Body of pancreas (tissue), 4 donors: ENCODE measurements around the gene RHOJ. TPM values are rescaled to one million over a fixed set of nuclear protein-coding genes. Genes with fewer than 3 reads are reported as not detected.

Experiments used
- ATAC-seq: fragments of 150-250 bp; one replicate; pipeline ENCODE4 v1.9.1; 2016
- DNase-seq, 4 donors: peaks; one replicate each; pipeline ENCODE4 v3.0.0-alpha.2; 2019
- H3K27ac ChIP-seq, 4 donors: fragments of 200-600 bp; sonication (generic); 1 replicate in 3 of 4; 2 replicates in 1 of 4; pipeline versions ENCODE4 v1.5.1 to v1.6.1; 2016 to 2019; ENCODE audit warnings: mild to moderate bottlenecking in 1 of 4, mixed read lengths in 1 of 4, moderate library complexity in 1 of 4
- H3K27me3 ChIP-seq, 2 donors: fragments of 200-600 bp; sonication (generic); one replicate each; pipeline ENCODE4 v1.6.0; 2016; ENCODE audit warnings: mild to moderate bottlenecking in 1 of 2
- H3K36me3 ChIP-seq, 2 donors: fragments of 200-600 bp; sonication (generic); replicated peaks in 1 of 2; 2 replicates each; pipeline ENCODE4 v1.5.1; 2016; ENCODE audit warnings: low read depth in 2 of 2; ENCODE audit not compliant: insufficient read depth in 1 of 2
- H3K4me1 ChIP-seq: fragments of 200-600 bp; sonication (generic); one replicate; pipeline ENCODE4 v1.6.0; 2016
- H3K4me3 ChIP-seq, 2 donors: fragments of 200-600 bp; sonication (generic); 1 replicate in 1 of 2; 2 replicates in 1 of 2; pipeline ENCODE4 v1.5.1; 2016 to 2019
- H3K9me3 ChIP-seq, 3 donors: fragments of 200-600 bp; sonication (generic); 1 replicate in 2 of 3; 2 replicates in 1 of 3; pipeline ENCODE4 v1.5.1; 2016
- POLR2A ChIP-seq, 3 donors: fragments of 450-650 bp; IDR thresholded peaks; one replicate each; pipeline ENCODE4 v1.6.1; 2016; ENCODE audit warnings: antibody characterized with exemption in 3 of 3, mild to moderate bottlenecking in 2 of 3
- WGBS, 2 donors: methylation state at CpG; one replicate each; pipeline ENCODE4 v1.1.5; 2017; 5-methylcytosine and 5-hydroxymethylcytosine counted together
- intact Hi-C: fragments of 100-400 bp; cut with DNase I; formaldehyde crosslinking; loops from one replicate; pipeline ENCODE4 v1.15.1; 2023
- total RNA-seq, 2 donors: library from RNA; depleted of rRNA; stranded (reverse); fragments of >200 nt; gene quantifications; one replicate each; pipeline ENCODE4 v1.1.0, GENCODE V29; 2016
- TF ChIP-seq, protein P1 (sequence below), 7 experiments: fragments of 450-650 bp in 4 of 7; fragments of 200-600 bp in 3 of 7; sonication (generic) in 3 of 7; IDR thresholded peaks; one replicate each; pipeline ENCODE4 v1.5.1; 2016 to 2019; ENCODE audit warnings: antibody characterized with exemption in 7 of 7

RHOJ gene
- total RNA-seq, 2 donors from 2014 or later: 4.2 to 7.3 TPM

DNA sequence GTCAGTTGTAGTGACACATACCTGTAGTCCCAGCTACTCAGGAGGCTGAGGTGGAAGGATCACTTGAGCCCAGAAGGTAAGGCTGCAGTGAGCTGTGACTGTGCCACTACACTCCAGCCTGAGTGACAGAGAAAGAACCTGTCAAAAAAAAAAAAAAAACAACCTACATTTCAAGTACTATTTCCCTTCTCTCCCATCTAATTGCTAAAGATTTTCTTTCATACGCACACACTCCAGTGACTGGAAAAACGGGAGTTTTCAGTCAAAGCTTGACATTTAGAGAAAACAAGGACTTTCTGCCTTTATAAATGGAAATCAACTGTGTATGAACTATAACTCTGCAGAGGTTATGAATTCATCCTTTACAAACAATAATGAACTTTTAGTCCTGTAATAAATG is 88.6 kb downstream of the RHOJ start:
- Histone ChIP-seq H3K4me1 (no peaks in the 10 kb centered on the region), H3K4me3 (no peak overlapping the region), H3K36me3 (no peaks in the 10 kb centered on the region), H3K27ac (no peak overlapping the region), H3K9me3 (no peaks in the 10 kb centered on the region), H3K27me3 (no peaks in the 10 kb centered on the region)
- no peak for TF ChIP-seq POLR2A (IDR thresholded peaks at IDR 0.05)
- TF ChIP-seq, protein P1, sequence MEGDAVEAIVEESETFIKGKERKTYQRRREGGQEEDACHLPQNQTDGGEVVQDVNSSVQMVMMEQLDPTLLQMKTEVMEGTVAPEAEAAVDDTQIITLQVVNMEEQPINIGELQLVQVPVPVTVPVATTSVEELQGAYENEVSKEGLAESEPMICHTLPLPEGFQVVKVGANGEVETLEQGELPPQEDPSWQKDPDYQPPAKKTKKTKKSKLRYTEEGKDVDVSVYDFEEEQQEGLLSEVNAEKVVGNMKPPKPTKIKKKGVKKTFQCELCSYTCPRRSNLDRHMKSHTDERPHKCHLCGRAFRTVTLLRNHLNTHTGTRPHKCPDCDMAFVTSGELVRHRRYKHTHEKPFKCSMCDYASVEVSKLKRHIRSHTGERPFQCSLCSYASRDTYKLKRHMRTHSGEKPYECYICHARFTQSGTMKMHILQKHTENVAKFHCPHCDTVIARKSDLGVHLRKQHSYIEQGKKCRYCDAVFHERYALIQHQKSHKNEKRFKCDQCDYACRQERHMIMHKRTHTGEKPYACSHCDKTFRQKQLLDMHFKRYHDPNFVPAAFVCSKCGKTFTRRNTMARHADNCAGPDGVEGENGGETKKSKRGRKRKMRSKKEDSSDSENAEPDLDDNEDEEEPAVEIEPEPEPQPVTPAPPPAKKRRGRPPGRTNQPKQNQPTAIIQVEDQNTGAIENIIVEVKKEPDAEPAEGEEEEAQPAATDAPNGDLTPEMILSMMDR (IDR thresholded peaks at IDR 0.05): no peak
- DNase-seq (no peak), ATAC-seq (no peak)
- 86 to 88% methylated on average over 2 of the region's 2 CpGs for WGBS, 2 donors
- intact Hi-C loops: no loop called here

DNA sequence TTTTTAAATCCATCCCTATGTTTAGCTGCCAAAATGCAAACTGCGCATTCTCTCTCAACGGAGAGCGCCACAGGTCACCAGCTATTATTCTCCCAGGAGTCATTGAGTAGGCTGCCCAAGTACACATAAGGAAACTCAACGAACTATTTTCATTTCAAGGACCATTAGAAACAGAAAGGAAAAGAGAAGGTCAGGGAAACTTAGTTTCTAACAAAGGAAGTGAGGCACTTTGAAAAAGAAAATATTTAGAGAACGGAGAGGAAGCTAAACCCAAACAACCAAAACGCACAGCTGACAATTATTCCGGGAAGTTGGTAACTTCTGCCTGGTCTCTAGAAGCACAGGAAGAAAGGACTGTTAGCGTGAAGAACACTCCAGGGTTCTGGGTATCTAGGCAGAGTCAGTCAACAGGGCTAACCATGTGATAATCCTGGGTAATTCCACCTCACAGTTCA is 91.0 kb downstream of the RHOJ start:
- WGBS, 2 donors: 68 to 78% methylated on average over 8 of the region's 8 CpGs
- H3K4me3 ChIP-seq: no peak overlapping the region
- ATAC-seq: no peak

DNA sequence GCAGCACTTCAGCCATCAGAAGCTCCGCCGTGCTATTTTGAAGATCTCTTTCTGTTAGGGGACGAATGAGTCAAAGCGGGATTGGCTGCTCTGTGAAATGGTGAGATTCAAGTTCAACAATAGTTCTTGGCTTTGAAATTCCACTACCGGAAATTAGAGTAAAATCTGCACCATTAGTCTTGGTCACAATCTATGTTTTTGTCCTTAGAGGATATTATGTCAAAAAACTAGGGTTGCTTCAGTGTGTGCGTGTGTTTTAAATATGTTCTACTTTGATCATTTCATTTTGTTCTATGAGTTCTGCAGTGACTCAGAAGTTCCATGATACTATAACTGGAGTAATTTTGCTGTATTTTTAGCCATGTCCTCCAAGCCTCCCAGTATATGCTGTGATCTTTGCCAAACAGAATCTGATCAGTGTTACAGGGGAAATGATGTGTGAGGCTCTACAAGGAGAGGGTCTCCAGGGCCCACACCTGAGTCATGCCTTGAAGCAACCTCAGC is 91.9 kb downstream of the RHOJ start:
- peak overlapping the region in 2 of 4 donors; percentile 29 to 36 for H3K27ac ChIP-seq
- peak; percentile 18 for ATAC-seq

More for the DNA sequence above, 91.0 kb downstream of the RHOJ start:
- Histone ChIP-seq H3K27ac (peak overlapping the region in 2 of 4 donors; percentile 29 to 36), H3K36me3 (no peaks in the 10 kb centered on the region), H3K9me3 (no peaks in the 10 kb centered on the region), H3K4me1 (no peaks in the 10 kb centered on the region), H3K27me3 (no peaks in the 10 kb centered on the region)
- TF ChIP-seq POLR2A (IDR thresholded peaks at IDR 0.05): no peak
- TF ChIP-seq, protein P1 (IDR thresholded peaks at IDR 0.05): no peak
- no peak for DNase-seq
- intact Hi-C loops: no loop called here

DNA sequence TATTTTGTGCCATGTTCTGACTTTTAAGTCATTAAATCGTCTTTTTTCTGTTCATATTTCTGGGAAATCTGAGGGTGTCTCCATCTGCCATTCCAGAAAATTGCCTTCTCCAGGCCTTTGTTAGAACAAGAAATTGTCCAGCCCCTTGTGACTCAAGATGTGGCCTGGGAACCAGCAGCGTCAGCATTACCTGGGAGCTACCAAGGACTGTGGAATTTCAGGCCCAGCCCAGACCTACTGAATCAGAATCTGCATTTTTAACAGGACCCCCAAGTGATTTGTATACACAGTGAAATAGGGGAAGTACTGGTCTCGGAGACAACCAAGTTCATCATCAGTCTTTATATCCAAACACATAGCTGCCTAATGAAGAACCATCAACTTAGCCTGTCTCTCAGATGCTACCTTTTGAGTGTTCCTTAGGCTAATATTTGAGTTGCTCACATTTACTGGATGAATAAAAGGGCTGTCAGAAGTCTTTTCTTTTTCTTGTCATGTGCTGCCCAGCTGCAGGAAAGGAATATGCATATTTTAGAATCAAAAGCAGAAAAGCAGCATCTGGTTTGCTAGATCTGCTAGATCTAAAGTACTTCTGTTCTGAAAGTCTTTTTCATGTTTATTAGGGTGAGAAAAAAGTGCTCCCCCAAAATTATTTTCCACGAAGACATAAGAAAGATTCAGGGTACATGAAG is 93.3 kb downstream of the RHOJ start:
- no peak for TF ChIP-seq POLR2A (IDR thresholded peaks at IDR 0.05)
- TF ChIP-seq, protein P1 (IDR thresholded peaks at IDR 0.05): no peak
- intact Hi-C loops: no loop called here
- Histone ChIP-seq H3K27me3 (no peaks in the 10 kb centered on the region), H3K27ac (no peak overlapping the region), H3K9me3 (no peaks in the 10 kb centered on the region), H3K4me3 (no peak overlapping the region), H3K4me1 (no peaks in the 10 kb centered on the region), H3K36me3 (no peaks in the 10 kb centered on the region)
- DNase-seq (no peak), ATAC-seq (no peak)
- 67 to 70% methylated on average over 4 of the region's 4 CpGs for WGBS, 2 donors

More for the DNA sequence above, 91.9 kb downstream of the RHOJ start:
- Histone ChIP-seq H3K36me3 (no peaks in the 10 kb centered on the region), H3K4me3 (no peak overlapping the region), H3K9me3 (no peaks in the 10 kb centered on the region), H3K27me3 (no peaks in the 10 kb centered on the region), H3K4me1 (no peaks in the 10 kb centered on the region)
- intact Hi-C loops: no loop called here
- WGBS, 2 donors: 76 to 89% methylated on average over 6 of the region's 6 CpGs
- no peak for TF ChIP-seq POLR2A (IDR thresholded peaks at IDR 0.05)
- TF ChIP-seq, protein P1 (IDR thresholded peaks at IDR 0.05): no peak
- no peak for DNase-seq
